NCI-H526 treated with DMSO at 0.1 percent for 48 hours (cell line): ENCODE measurements around the gene PLAAT4.
A peak's percentile ranks its signal among the peaks of the same experiment; 100 is the strongest.
"Not testable (repeated sequence)": the region's sequence is repeated elsewhere in the genome, so short reads cannot be mapped to it uniquely, and the experiment has no call there.

Source experiments
- DNase-seq: peaks from one replicate; lab custom pipeline; 2025; lab: John Stamatoyannopoulos, UW

PLAAT4 gene

DNA sequence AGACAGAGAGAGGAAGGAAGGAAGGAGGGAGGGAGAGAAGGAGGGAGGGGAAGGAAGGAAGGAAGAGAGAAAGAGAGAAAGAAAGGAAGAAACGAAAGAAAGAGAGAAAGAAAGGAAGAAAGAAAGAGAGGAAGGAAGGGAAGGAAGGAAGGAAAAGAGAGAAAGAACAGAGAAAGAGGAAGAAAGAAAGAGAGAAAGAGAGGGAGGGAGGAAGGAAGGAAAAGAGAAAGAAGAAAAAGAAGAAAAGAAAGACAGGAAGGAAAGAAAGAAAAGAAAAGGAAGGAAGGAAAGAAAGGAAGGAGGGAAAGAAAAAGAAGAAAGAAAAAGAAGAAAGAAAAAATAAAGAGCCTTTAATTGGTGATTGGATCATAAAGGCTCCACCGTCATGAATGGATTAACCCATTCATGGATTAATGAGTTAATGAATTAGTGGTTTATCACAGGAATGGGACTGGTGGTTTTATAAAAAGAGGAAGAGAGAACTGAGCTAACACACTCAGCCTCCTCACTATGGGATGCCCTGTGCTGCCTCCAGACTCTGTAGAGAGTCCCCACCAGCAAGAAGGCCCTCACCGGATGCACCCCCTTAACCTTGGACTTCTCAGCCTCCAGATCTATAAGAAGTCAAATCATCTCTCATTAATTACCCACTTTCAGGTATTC lies 35.5 kb downstream of the PLAAT4 start:
- no peak for DNase-seq

DNA sequence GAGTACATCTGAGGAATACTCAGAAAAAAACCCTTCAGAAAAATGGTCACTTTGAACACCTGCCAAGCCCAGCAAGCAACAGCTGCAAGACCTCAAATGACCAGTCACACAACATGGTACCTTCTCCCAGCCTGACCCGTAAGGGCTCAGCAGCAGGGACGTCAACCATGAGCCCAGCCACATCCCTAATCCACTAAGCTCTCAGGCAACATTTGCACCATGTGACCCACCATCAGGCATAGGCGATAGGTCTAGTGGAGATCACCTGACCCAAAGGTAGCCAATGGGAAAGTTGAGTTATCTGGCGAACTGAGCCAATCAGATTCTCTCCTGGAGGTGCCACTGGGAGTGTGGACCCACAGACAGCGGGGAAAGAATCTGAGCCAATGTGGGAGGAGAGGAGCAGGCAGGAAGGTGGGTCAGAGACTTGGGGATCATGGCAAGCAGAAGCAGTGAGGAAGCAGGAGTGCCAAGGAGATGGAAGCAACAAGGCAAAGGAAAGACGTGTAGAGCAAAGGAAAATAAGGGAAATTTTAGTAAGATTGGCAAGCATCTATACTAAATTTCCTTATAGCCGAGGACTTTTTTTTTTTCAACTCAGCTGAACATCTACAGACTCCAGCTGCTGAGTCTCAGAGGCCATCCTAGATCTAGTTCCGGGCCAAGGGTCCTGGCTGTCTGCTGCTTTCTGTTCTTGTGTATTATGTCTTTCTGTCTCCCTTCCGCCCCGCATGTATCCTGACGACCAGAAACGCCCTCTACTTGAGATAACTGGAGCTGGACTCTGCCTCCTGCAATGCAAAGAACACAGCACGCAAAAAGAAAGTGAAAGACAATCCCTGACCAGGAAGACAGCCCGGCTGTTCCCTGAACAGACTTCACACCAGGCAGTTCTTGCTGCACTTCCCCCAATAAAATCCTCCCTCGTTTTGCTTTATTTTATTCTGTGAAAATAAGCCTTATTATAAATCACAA lies 37.6 kb downstream of the PLAAT4 start:
- DNase-seq, result no peak

DNA sequence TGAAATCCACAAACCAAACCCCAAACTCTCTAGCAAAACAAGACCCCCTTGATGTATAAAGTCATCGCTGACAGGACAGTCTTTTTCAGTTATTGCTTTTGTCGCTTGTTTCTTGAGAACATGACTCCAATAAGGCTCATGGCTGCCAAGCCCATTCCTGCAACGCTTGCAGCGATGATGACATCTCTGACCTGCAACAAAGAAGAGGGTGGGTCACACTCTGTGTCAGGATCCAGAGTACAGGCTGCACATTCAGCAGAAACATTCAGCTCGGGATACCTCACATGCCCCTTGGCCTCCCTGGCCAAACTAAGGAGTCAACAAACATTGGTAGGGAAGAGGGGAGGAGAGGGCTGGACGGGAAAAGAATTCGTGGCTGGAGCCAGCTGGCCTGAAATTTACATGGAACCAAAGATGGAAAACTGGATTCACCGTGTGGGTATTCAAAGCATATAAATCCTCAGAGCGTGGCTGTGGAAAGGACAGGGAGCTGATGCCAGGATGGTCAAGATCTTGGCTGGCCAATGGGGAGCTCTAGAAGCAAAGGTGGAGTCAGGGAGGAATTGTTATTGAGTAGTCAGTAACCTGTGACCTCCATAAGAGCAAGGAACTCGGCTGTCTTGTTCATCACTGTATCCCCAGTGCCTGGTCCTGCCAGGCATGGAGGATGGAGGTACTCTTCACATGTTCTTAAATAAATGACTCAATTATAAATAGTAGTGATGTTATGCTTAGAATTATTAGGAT lies 38.4 kb downstream of the PLAAT4 start:
- DNase-seq, result no peak

DNA sequence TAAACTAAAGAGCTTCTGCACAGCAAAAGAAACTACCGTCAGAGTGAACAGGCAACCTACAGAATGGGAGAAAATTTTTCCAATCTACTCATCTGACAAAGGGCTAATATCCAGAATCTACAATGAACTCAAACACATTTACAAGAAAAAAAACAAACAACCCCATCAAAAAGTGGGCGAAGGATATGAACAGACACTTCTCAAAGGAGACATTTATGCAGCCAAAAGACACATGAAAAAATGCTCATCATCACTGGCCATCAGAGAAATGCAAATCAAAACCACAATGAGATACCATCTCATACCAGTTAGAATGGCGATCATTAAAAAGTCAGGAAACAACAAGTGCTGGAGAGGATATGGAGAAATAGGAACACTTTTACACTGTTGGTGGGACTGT lies 42.3 kb downstream of the PLAAT4 start:
- not testable (repeated sequence) for DNase-seq

DNA sequence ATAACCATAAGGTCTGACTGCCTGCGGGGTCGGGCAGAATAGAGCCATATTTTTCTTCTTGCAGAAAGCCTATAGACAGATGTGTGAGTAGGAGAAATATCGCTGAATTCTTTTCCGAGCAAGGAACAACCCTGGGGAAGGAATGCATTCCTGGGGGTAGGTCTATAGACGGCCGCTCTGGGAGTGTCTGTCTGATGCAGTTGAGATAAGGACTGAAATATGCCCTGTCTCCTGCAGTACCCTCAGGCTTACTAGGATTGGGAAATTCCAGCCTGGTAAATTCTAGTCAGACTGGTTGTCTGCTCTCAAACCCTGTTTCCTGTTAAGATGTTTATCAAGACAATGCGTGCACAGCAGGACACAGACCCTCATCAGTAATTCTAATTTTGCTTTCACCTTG lies 44.6 kb downstream of the PLAAT4 start:
- DNase-seq, result not testable (repeated sequence)

DNA sequence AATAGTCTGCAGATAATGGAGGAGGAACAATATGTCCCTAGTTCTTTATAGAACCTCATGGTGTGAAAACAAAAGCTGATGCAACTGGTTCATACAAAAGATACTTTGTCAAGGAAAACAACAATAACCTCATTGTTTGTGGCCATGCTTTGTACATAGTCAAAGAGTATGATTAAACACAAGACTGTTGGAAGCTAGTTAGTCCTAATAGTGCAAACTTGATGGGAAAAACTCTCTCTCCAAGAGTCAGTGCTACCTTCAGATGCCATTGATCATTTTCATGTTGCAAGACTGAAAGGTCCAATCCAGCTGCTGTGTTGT lies 46.7 kb downstream of the PLAAT4 start:
- no peak for DNase-seq

DNA sequence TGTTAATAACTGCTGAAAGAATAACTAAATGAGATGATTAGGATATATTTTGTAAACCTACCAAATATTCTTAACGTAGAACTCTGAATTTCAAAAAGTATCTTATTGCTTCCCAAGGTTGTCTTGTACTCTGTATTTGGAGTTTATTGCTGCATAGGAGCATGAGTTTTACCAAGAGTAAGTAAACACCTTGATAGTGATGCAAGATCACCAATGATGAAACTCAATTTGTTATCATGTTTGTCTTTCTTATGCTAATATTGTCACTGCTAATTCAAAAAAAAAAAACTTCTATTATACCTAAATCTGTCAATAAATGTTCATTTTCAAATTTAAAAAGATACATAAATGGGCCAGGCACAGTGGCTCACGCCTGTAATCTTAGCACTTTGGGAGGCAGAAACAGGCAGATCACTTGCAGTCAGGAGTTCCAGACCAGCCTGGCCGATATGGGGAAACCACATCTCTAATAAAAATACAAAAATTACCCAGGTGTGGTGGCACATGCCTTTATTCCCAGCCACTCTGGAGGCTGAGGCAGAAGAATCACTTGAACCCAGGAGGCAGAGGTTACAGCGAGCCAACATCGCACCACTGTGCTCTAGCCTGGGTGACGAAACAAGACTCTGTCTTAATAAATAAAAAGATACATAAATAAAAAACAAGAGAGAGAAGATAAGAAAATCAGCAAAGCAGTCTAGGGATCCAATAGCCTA lies 50.0 kb downstream of the PLAAT4 start:
- DNase-seq, result no peak

DNA sequence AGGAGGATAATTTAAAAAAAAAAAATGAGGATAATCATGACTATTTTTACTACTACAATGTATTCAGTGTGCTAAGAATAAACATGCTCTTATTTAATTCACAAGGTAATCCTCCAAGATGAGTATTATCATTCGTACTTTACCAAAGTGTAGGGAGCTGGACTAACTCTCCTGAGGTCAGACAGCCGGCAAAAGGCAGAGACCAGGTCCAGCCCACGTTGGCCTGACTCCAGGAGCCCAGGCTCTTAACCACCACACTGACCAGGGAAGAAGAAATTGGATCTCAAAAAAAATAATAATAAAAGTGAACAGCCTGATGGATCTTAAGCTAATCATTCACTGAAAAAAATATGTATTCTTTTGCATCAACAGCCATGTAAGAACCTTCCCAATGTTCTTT lies 52.4 kb downstream of the PLAAT4 start:
- no peak for DNase-seq

DNA sequence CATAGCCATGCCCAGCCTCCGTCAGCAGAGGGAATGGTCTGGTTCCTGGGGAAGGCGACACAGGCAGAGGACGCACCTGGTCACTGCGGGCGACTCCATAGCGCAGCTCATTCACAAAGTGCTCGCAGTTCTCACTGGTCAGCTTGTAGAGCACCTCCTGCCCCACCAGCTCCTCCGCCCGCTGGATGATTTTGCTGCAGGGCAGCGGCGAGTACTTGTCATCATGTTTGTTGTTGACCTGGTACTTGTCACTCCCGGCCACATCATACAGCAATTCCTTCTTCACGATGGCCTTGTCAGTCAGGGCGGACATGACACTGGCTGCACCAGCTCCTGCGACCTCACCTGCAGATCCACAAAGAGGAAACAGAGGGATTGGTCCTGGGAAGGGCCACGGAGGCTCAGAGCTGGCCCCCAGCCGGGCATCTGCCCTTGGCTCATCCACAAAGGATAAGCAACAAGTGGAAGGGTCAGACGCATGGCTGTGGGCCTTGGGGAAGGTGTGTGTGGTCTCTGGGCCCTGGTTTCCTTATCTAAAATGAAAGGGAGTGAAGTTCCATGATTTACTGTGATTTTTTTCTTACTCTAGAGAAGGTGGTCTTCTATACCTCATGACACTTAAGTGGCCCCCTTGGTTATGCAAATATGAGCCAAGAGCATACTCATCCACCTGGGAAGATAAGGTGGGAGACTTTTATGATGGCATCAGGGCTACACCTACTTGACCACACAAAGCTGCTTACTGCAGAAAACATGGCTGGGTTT lies 53.6 kb downstream of the PLAAT4 start:
- DNase-seq, result no peak

DNA sequence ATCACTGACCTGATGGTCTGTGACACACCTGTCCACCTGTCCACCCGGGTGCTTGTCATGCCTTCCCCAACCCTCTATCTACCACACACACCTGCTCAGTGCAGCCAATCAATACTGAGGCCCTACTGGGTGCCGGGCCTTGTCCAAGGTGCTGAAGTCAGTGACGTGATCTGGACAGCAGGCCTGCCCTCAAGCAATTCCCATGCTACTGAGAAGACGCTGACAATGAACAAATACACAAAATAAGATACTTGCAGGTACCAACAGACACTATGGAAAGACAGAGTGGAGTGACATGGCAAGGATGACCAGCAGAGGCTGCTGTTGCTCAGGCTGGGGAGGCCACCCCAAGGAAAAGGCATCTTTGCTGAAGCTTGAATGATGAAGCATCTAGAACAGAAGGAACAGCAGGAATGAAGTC lies 56.4 kb downstream of the PLAAT4 start:
- DNase-seq, result peak; percentile 37

DNA sequence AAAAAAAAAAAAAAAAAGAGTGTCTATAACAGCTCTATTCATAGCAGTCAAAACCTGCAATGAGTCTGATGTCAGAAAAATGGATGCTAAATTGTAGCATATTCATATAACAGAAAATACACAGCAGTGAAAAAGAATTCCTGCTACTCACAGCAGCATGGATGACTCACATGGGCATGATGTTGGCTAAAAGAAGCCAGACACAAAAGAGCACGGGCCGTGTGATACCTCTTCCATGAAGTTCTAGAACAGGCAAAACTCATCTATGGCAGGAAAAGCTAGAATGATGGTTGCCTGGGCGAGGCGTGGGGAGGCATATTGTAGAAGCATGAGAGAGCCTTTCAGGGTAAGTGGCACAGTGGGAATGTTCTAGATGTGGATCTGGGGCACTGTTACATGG lies 58.7 kb downstream of the PLAAT4 start:
- DNase-seq, result no peak
